Fibroblast of pulmonary artery (primary cell): ENCODE results near the gene PCDHGC3.

Source experiments
- DNase-seq: peaks from one replicate; pipeline ENCODE4 v3.0.0-alpha.2; 2010; ENCODE audit warnings: low read depth
- H3K4me3 ChIP-seq: replicated peaks from 2 replicates; pipeline ENCODE4 v1.5.1; 2011; ENCODE audit warnings: low read depth, mild to moderate bottlenecking, control low read depth, low read length, moderate library complexity
- TF ChIP-seq, protein P1 (sequence below): IDR thresholded peaks from 2 replicates; pipeline ENCODE4 v1.5.1; 2011; ENCODE audit warnings: mild to moderate bottlenecking, control low read depth, low read length, inconsistent platforms; ENCODE audit errors: missing control alignments

The PCDHGC3 gene

DNA sequence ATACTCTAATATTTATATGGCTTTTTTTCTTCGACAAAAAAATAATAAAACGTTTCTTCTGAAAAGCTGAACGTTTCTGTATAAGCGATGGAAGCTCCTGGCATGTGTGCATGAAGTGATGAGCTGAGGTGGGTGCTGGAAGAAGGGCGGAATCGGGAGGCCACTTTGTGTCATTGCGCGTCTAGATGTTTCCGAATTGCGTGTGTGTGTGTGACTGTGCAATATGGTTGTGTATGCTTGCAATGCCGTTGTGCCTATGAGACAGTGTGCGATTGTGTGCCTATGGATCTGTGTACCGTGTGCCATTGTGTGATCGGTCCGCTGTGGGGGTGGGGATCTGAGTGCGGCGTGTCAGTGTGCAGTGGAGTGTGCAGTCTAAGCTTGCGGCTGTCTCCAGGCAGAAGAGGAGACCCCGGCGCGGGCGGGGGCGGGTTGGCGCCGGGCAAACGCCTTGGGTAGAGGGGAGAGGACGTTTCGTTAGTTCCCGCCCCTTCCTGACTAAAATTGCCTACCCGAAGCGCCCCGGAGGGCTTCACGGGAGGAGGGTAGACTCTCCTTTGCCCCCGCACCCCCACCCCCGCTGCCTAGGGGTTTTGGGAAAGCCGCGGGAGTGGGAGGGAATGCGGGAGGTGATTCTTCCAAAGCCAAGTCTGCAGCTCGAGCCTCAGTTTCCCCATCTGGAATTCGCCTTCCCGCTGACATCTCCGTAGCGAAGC lies 37.3 kb downstream of the PCDHGC3 start:
- H3K4me3 ChIP-seq: peak overlapping the region; percentile 45
- TF ChIP-seq, protein P1, sequence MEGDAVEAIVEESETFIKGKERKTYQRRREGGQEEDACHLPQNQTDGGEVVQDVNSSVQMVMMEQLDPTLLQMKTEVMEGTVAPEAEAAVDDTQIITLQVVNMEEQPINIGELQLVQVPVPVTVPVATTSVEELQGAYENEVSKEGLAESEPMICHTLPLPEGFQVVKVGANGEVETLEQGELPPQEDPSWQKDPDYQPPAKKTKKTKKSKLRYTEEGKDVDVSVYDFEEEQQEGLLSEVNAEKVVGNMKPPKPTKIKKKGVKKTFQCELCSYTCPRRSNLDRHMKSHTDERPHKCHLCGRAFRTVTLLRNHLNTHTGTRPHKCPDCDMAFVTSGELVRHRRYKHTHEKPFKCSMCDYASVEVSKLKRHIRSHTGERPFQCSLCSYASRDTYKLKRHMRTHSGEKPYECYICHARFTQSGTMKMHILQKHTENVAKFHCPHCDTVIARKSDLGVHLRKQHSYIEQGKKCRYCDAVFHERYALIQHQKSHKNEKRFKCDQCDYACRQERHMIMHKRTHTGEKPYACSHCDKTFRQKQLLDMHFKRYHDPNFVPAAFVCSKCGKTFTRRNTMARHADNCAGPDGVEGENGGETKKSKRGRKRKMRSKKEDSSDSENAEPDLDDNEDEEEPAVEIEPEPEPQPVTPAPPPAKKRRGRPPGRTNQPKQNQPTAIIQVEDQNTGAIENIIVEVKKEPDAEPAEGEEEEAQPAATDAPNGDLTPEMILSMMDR: no peak
- DNase-seq: peak; percentile 51

DNA sequence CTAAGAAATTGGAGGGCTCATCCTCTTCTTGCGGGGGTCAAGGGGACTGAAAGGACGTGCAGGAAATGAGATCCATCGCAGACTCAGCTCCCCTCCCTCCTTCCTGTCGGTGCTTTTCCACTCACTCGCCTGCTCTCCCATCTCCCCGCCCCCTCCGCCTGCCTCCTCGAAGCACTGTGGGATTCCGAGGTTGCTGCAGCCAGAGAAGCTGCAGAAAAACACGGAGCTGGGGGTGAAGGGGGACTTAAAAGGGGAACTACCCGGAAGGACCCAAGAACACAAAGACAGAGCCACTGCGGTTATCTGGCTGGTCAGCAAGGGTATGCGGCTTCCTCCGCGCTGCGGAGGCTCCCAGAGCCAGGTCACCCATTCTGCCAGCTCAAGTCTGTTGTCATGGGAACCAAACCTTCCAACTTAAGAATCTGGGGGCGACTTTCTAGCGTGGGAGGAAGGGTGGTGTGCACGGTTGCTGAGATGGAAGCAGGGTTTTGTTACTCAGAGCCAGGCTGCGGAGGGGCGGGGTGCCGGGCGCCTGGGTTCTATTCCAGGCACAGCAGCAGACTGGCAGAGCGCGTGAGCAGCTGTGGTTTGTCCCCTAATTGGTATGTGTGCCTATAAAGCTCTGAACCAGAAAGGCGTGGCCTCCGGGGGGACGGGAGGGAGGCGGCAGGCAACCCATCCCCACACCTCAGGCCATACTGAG lies 38.0 kb downstream of the PCDHGC3 start:
- TF ChIP-seq, protein P1: no peak
- H3K4me3 ChIP-seq: peak overlapping the region; percentile 45
- peak; percentile 92 for DNase-seq

DNA sequence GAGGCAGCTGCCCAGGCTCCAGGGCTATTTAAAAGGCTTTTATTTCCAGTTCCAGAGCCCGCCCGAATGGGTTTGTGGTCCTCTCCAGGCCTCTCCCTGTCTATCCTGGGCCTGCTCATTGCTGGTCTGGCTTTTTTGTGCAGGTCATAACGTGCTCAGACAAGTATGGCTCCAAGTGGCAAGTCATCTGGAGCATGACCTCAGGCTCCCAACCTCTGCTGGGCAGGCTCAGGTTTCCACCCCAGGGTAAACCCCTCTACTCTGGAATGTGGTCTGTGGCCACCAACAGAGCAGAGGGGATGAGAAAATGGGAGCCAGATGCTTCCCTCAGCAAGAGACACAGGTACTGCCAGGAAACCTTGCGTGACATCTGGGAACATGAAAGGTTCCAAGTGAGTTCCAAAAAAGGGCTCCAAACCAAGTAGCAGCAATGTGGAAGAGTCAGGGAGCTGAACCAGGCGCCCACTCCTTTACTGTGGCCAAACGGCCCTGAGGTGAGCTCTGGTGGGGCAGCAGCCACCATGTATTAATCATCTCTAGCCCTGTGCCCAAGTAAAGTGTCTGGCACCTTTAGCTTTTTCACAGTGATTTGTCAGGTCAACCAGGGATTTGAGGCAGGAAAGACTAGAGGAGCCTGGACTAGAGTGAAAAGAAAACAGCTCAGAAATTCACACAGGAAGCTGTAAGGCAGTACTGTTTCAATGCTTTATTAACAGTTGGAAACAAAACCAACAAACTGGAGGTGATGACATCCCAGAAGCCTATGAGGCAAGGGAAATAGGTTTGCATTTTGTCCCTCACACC lies 38.8 kb downstream of the PCDHGC3 start:
- no peak overlapping the region for H3K4me3 ChIP-seq
- DNase-seq: peak; percentile 51
- TF ChIP-seq, protein P1: no peak

DNA sequence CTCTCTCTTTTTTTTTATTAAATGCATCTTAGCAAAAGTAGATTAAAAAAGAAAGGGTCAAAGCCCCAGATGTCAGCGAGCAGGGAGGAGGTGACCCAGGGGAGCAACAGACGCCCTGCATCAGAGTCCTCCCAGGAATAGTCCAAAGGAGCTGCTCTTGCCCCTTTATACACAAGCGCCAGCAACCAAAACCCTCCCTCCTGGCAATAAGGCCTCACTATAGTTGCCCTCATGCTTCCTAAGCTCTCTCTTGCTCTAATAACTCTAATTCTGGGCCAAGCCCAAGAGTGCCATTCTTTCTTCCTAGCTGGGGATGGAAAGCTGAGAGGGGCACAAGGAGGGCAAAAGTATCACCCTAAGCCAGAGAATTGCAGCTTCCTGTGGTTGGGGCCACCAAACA lies 39.4 kb downstream of the PCDHGC3 start:
- DNase-seq: no peak
- no peak overlapping the region for H3K4me3 ChIP-seq
- TF ChIP-seq, protein P1: no peak

DNA sequence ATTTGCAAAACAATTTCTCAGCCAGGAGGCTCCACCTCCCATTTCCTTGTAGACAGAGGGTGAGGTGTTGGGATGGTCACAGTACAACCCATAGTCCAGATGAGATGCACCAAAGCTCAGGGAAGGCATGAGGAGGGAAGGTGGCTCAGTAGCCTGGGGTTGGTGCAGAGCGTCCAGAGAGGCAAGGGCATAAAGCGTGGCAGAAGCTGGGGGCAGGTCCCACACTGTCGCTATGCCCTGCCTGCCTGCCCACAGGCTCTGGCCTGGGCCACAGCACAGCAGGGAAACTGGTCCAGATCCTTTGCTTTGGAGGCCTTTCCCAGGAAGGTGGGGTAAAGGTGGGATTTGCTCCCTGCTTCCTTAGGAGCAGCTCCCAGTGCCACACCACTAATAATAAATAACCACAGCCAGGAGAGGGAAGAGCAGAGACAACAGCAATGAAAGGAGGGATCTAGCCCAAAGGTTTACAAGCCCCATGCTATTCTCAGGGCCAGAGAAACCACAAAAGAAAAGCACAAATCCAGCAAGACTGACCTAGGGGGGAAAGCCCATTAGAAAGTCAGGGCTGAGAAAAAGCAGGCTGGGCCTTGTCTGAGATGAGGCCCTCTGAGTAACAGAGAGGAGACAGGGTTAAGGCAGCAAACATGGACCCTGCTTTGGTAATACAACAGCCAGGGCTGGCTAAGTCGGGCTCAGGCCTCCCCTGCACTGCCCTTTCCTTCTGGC lies 40.3 kb downstream of the PCDHGC3 start:
- TF ChIP-seq, protein P1: no peak
- no peak overlapping the region for H3K4me3 ChIP-seq
- DNase-seq: no peak

DNA sequence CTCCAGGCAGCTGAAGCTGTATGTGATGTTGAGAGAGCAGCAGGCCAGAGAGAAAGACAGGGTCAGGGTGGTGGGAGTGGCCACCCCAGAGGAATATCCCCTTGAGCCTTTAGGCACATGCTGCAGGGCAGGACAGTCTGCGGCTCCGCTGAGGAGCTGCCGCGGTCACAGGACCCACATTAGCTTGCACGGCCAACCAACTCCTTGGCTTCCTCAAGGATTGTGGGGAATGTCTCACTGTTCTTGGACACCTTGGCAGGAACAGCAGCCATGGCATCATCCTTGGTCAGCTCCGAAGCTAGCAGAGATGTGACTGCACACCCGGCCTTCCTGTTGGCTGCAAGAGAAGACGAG lies 40.9 kb downstream of the PCDHGC3 start:
- TF ChIP-seq, protein P1: no peak
- H3K4me3 ChIP-seq: no peak overlapping the region
- DNase-seq: no peak
